ENCODE data around the gene NINJ2. TPM values are rescaled to one million over a fixed set of nuclear protein-coding genes. Genes with fewer than 3 reads are reported as not detected.

Gene NINJ2
- total RNA-seq, 2 experiments from 2014 or later: 1.1 to 3.4 TPM

DNA sequence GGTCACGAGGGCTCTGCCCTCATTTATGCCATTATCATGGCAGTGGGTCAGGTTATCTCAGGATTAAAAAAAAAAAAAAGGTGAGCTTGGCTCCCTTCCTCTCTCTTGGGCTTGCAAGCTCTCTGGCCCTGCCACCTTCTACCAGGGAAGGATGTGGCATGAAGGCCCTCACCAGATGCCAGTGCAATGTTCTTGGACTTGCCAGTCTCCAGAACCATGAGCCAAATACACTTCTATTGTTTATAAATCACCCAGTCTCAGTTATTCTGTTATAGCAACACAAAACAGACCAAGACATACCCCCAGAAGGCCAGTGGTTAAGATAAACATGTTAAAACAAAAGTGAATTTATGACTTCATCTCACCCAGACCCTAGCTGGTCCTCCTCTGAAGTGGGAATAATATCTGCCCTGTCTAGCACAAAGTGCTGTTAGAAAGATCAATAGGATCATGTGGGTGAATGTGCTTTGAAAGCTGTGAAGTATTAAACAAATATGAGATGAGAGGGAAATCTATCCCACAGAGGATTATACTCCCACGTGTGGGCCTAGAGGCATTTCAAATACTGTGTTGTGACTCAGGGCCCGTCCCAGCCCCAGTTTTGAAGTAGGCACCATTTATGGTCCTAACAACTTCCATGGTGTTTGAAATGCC is 88.6 kb downstream of the NINJ2 start:
- H3K9me3 ChIP-seq (ENCODE audit: control insufficient read depth in 1 of 2, insufficient read depth in 1 of 2, low read length in 2 of 2): no peaks in the 10 kb centered on the region
- no peaks in the 10 kb centered on the region for H3K9me3 Mint-ChIP-seq
- CTCF ChIA-PET: interaction anchor here (1.6 to 3.6 kb wide), 3 partner anchors 176 to 243 kb away, joined by 4 to 31 read pairs (median 16); partner anchors contain the start of gene WNK1
- H3K4me1 Mint-ChIP-seq (ENCODE audit: low read depth): peaks cover 27% of the 10 kb centered on the region
- H3K4me1 ChIP-seq (ENCODE audit: insufficient read depth, low read length): peaks cover 30% of the 10 kb centered on the region
- H3K27ac ChIP-seq (ENCODE audit: low read depth in 1 of 2, low read length in 2 of 2): no peak overlapping the region
- H3K27me3 Mint-ChIP-seq: no peaks in the 10 kb centered on the region
- H3K36me3 Mint-ChIP-seq (ENCODE audit: low read depth): no peaks in the 10 kb centered on the region
- POLR2A ChIA-PET: interaction anchor here (1.0 to 1.5 kb wide), 2 partner anchors 68 to 152 kb away, joined by 4 to 9 read pairs; no protein-coding TSS in a partner anchor
- intact Hi-C loops (cut with DNase I, micrococcal nuclease): loop anchor here (5.0 to 10.0 kb wide), 5 partner anchors 53 to 1030 kb away; partner anchors contain the start of gene NINJ2 (in 1 of the 2)
- H3K4me3 Mint-ChIP-seq: peak overlapping the region; percentile 20
- TF ChIP-seq, protein P1, sequence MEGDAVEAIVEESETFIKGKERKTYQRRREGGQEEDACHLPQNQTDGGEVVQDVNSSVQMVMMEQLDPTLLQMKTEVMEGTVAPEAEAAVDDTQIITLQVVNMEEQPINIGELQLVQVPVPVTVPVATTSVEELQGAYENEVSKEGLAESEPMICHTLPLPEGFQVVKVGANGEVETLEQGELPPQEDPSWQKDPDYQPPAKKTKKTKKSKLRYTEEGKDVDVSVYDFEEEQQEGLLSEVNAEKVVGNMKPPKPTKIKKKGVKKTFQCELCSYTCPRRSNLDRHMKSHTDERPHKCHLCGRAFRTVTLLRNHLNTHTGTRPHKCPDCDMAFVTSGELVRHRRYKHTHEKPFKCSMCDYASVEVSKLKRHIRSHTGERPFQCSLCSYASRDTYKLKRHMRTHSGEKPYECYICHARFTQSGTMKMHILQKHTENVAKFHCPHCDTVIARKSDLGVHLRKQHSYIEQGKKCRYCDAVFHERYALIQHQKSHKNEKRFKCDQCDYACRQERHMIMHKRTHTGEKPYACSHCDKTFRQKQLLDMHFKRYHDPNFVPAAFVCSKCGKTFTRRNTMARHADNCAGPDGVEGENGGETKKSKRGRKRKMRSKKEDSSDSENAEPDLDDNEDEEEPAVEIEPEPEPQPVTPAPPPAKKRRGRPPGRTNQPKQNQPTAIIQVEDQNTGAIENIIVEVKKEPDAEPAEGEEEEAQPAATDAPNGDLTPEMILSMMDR (IDR thresholded peaks at IDR 0.05): no peak
- no peak for DNase-seq
- H3K27me3 ChIP-seq (ENCODE audit: control insufficient read depth in 1 of 2, insufficient read depth in 2 of 2, low read length in 2 of 2): no peaks in the 10 kb centered on the region
- no peak overlapping the region for H3K4me3 ChIP-seq (ENCODE audit: low read length)
- no peak overlapping the region for H3K27ac Mint-ChIP-seq
- no peak for ATAC-seq (ENCODE audit: poor library complexity)
- no peaks in the 10 kb centered on the region for H3K36me3 ChIP-seq (ENCODE audit: insufficient read depth, low read length)

DNA sequence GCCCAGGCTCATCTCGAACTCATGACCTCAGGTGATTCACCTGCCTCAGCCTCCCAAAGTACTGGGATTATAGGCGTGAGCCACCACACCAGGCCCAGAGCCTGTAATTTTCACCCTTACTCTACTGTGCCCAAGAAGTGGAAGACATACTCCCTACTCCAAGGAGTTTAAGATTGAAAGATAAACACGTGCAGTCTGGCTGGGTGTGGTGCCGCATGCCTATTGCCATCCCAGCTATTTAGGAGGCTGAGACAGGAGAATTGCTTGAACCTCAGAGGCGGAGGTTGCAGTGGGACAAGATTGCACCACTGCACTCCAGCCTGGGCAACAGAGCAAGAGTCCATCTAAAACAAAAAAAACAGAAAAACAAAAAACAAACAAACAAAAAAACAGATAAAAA is 90.0 kb downstream of the NINJ2 start:
- Histone ChIP-seq H3K4me1 (ENCODE audit: insufficient read depth, low read length) (peaks cover 44% of the 10 kb centered on the region), H3K4me3 (ENCODE audit: low read length) (no peak overlapping the region), H3K27ac (ENCODE audit: low read depth in 1 of 2, low read length in 2 of 2) (no peak overlapping the region), H3K27me3 (ENCODE audit: control insufficient read depth in 1 of 2, insufficient read depth in 2 of 2, low read length in 2 of 2) (no peaks in the 10 kb centered on the region), H3K36me3 (ENCODE audit: insufficient read depth, low read length) (no peaks in the 10 kb centered on the region), H3K9me3 (ENCODE audit: control insufficient read depth in 1 of 2, insufficient read depth in 1 of 2, low read length in 2 of 2) (no peaks in the 10 kb centered on the region)
- peaks cover 41% of the 10 kb centered on the region for H3K4me1 Mint-ChIP-seq (ENCODE audit: low read depth)
- H3K27ac Mint-ChIP-seq: peak overlapping the region; percentile 57
- no peak for ATAC-seq (ENCODE audit: poor library complexity)
- no peak for DNase-seq
- no peaks in the 10 kb centered on the region for H3K9me3 Mint-ChIP-seq
- ChIA-PET POLR2A (no interaction called here), CTCF (interaction anchor here (0.7 to 1.9 kb wide), 3 partner anchors 241 to 1028 kb away, joined by 3 to 4 read pairs (median 4); partner anchors contain the start of gene RAD52)
- H3K36me3 Mint-ChIP-seq (ENCODE audit: low read depth): no peaks in the 10 kb centered on the region
- no peaks in the 10 kb centered on the region for H3K27me3 Mint-ChIP-seq
- TF ChIP-seq, protein P1 (IDR thresholded peaks at IDR 0.05): no peak
- intact Hi-C loops (cut with DNase I, micrococcal nuclease): loop anchor here in 1 of 2 experiments (10.0 kb wide), 2 partner anchors 92 to 1032 kb away; partner anchors contain the start of gene NINJ2
- H3K4me3 Mint-ChIP-seq: no peak overlapping the region

DNA sequence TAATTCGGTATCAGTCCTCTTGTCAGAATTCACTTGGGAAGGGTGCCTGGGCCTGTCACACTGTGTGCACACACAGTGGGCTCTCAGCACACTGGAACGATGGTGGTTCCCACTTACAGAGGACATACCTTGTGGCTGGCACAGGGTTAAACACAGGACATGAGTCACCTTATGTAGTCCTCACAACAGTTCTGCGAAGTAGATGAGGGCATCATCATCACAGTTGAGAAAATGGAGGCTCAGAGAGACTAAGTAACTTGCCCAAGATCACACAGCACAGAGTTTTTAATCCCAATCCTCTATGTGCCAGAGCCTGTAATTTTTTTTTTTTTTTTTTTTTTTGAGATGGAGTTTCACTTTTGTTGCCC is 90.7 kb downstream of the NINJ2 start:
- Mint-ChIP-seq H3K36me3 (ENCODE audit: low read depth) (no peaks in the 10 kb centered on the region), H3K4me3 (peak overlapping the region; percentile 11)
- CTCF ChIA-PET: interaction anchor here (0.7 to 1.9 kb wide), 3 partner anchors 242 to 1028 kb away, joined by 3 to 4 read pairs (median 4); partner anchors contain the start of gene RAD52

More for the DNA sequence above, 90.7 kb downstream of the NINJ2 start:
- Mint-ChIP-seq H3K27ac (no peak overlapping the region), H3K9me3 (no peaks in the 10 kb centered on the region), H3K27me3 (no peaks in the 10 kb centered on the region), H3K4me1 (ENCODE audit: low read depth) (peaks cover 47% of the 10 kb centered on the region)
- Histone ChIP-seq H3K36me3 (ENCODE audit: insufficient read depth, low read length) (no peaks in the 10 kb centered on the region), H3K4me1 (ENCODE audit: insufficient read depth, low read length) (peaks cover 46% of the 10 kb centered on the region), H3K27me3 (ENCODE audit: control insufficient read depth in 1 of 2, insufficient read depth in 2 of 2, low read length in 2 of 2) (no peaks in the 10 kb centered on the region), H3K9me3 (ENCODE audit: control insufficient read depth in 1 of 2, insufficient read depth in 1 of 2, low read length in 2 of 2) (no peaks in the 10 kb centered on the region), H3K4me3 (ENCODE audit: low read length) (no peak overlapping the region), H3K27ac (ENCODE audit: low read depth in 1 of 2, low read length in 2 of 2) (no peak overlapping the region)
- ATAC-seq (ENCODE audit: poor library complexity): no peak
- intact Hi-C loops (cut with DNase I, micrococcal nuclease): loop anchor here in 1 of 2 experiments (10.0 kb wide), 2 partner anchors 92 to 1032 kb away; partner anchors contain the start of gene NINJ2
- TF ChIP-seq, protein P1 (IDR thresholded peaks at IDR 0.05): no peak
- POLR2A ChIA-PET: no interaction called here
- DNase-seq: no peak

All from CD4-positive, alpha-beta T cell (primary cell).